PC-9 (cell line): ENCODE data around the gene EDDM13.

Source experiments
- CTCF ChIP-seq: fragments of 200-600 bp; sonication (generic); conservative IDR thresholded peaks from 2 replicates; pipeline ENCODE4 v1.6.1; 2017; ENCODE audit warnings: mixed run types, antibody characterized with exemption, mild to moderate bottlenecking, moderate library complexity
- EZH2 ChIP-seq: fragments of 200-600 bp; sonication (generic); IDR thresholded peaks from 2 replicates; pipeline ENCODE4 v1.8.0; 2017; ENCODE audit warnings: antibody characterized with exemption, low read depth

- TF ChIP-seq CTCF (peak; percentile 95), EZH2 (no peak)
Observed at GRCh38 chr19:56333506-56333905, 61.0 kb downstream of the EDDM13 start.
